Fibroblast of upper back skin (primary cell): ENCODE results near the gene SFTPA2.
"Not testable (repeated sequence)": the region's sequence is repeated elsewhere in the genome, so short reads cannot be mapped to it uniquely, and the experiment has no call there.

Experiments used
- DNase-seq: peaks from one replicate; pipeline ENCODE4 v3.0.0-alpha.2; 2013

The SFTPA2 gene

DNA sequence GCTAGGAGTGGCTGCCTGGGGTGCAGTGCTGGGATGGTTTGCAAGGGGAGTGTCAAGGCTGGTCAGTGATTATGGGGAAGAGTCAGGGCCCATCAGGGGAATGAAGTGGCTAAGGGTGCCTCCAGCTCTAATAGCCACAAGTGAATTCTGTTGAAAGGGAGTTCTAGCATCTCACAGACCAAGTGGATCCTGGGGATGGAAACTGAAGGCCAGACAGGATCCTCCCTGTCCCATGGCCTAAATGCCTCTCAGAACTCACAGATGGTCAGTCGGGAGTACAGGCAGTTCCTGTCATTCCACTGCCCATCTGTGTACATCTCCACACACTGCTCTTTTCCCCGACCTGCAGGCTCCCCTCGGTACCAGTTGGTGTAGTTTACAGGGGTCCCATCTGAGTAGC is 3.2 kb downstream of the SFTPA2 start:
- not testable (repeated sequence) for DNase-seq

DNA sequence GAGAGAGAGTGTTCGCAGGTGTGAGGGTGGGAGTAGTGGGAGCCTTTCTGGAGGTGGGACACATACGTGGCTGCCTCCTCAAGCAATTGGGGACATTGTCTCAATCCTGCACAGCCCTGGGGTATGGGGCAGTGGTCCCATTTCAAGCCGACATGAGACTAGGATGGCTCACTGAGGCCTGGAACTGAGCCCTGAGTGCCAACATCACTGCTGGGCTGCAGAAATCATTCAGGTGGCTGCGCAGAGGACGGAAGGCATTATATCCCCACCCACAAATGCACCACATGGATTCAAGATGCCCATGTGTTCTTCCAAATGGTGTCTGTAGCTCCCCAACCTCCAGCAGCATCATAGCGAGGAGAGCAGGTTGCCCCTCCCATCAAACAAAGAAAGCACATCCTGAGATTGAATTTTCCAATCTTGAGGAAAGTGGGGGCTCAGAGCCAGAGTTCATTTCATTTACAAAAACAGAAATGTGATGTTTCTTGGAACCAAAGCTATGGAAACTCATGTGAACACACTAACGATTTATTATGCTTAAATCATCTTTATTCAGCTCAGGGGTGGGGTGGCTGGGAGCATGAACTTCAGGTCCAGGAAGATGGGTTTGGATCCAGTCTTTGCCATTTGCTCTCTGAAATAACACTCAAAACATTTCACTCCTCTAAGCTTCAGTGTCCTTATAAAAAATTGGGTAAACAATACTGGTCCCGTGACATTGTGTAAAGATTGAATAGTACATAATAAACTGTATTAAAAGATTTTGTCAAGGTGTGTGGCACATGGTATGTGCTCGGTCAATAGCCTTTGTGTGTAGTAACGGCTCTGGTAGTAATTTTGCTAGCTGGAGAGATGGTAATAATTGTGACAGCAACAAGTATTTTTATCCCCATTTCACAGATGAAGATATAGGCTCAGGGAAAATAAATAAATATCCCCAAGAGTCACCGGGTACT is 4.6 kb downstream of the SFTPA2 start:
- DNase-seq, result no peak

DNA sequence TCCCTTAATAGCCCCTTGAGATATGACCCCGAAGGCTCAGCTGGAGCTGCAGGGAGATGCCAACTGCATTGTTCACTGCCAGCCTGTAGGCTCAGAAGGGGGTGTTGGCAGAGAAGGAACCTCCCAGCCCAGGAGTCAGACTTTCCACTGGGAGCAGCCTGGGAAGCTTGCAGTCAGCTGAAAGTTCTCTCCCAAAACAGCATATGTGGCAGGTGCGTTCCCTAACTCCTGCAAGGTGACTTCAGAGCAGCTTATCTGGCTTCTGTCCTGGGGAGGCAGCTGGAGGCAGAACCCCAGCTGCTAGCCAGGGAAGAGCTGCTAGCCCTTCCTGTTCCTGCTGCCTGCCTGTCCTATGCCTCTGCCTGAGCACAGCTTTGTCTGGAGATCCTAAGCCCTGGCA is 8.1 kb downstream of the SFTPA2 start:
- DNase-seq, result no peak

DNA sequence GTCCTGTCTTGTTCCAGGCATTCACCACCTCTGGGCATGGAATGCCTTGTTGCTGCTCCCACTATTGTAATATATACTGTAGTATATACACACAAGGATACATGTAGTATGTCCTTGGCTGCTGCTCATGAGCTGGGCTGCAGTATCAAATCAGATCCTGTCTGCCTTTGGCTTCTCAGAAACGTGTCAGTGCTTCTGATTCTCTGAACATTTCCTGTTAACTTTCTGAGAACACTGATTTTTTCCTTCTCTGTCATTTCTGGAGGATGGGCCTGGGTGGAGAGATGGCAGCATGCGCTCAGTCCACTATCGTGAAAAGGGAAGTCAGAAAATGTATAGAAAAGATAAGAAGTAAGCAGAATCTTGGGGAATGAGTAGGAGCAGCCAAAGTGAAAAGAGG is 12.2 kb downstream of the SFTPA2 start:
- DNase-seq, result no peak

DNA sequence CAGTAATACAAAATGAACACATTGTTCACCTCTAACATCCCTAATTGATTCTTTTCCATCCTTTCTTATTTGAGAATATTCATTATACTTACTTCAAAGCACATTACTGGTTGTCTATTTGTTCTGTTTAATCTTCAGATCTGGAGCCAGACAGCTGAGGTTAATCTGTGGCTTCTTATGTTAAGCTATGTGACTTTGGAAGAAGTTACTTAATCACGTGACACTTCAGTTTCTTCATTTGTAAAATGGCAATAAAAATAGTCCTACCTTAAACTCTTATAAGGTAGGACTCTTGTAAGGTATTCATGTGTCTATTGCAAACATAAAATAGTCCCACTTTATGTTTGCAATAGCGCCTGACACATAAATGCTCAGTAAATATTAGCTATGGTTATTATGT is 13.1 kb downstream of the SFTPA2 start:
- DNase-seq, result not testable (repeated sequence)

DNA sequence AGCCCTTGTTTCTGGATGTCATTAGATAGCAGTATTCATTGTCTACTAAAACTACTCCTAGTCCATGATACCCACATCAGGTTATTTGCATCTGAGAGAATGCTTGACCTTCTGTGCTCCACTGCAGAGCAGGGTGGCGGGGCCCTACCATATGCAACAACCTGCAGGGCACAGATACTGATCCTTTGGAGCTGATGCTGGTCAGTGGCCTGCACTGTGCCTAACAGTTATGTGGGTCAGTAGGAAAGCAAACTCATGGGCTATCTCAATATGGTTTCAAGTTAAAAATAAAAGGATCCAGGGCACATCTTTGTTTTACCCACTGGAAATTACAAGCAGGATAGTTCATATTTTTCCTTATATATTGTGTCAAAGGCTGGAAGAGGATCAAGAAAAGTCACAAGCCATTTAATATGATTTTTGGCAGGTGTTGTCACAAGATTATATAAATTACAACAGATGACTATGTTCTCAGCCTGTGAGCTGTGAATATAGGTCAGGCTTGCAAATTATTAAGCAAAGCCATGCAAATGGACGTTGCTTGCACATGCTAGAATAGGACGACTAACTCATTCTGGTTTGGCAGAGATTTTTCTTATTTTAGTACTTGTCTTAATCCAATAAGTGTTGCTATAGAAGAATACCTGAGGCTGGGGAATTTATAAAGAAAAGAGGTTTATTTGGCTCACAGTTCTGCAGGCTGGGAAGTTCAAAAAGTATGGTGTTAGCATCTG is 15.1 kb downstream of the SFTPA2 start:
- DNase-seq, result not testable (repeated sequence)

DNA sequence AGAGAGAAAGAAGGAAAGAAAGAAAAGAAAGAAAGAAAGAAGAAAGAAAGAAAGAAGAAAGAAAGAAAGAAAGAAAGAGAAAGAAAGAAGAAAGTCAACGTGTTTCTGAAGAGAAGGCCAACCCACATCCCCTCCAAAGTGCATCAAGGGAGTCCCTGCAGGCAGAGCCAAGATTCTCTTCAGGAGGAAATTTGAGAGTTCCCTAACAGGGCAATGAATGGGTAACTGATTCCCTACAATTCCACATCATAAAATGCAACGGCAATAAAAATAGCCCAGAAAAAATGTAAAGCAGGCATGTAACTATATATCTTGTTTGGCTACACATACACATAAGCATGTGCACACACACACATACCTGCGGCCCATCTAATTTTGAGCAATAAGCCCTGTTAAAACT is 15.8 kb downstream of the SFTPA2 start:
- not testable (repeated sequence) for DNase-seq

DNA sequence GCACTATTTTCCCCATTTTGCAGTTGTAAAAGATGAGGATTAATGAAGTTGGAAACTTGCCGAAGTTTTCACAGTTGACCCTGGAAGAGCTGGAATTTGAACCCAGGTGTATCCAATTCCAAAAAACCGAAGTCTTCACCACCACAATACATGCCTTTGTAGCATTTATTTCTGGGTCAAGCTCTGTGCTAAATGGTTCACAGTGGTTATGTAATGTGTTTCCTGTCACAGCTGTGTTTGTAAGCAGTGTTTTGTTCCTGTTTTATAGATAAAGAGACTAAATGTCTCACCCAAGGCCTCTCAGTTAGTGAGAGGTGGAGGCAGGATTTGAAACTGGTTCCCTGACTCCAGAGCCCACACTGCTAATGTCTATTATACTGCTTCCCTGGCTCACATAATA is 17.6 kb downstream of the SFTPA2 start:
- no peak for DNase-seq

DNA sequence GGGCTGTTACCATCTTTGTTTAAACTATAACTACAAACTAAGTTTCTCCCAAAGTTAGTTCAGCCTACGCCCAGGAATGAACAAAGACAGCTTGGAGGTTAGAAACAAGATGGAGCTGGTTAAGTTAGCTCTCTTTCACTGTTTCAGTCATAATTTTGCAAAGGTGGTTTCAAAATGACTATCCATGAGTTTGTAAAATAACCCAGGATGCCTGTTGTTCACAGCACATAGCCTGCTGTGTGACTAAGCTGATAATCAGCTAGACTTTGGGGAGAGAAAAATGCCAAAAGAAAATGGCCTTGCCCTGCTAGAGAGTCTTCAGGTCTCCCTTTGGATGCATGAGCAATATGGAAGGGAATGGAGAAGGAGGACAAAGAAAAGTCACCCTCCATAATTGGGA is 19.3 kb downstream of the SFTPA2 start:
- peak; percentile 19 for DNase-seq

DNA sequence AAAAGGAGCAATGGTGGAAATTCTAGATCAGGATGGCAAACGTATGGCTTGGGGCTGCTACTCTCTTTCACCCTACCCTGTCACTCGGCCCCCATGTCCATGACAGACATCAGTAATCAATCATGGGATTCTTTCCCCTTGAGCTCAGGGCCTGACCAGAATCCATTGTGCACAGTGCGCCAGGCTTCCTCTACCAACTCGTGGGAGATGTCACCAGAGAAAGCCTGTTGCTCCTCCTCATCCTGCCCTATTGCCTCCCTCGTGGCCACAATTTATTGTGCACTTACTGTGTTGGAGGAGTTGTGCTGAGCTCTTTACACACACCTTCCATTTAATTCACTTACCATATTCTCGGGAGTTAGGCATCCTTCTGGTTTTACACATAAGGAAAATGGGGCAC is 21.9 kb downstream of the SFTPA2 start:
- not testable (repeated sequence) for DNase-seq

DNA sequence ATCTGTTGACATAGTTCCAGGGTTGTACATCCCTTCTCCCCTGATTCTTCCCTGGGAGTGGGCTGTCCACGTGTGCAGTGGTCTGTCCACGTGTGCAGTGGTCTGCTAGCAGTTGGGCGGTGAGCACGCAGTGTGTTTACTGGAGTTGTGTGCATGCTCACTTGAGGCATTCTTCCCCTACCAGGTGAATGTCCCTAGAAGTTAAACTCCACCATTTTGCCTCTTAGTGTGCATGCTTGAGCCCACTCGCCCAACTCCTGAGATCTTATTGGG is 26.4 kb downstream of the SFTPA2 start:
- DNase-seq, result not testable (repeated sequence)

DNA sequence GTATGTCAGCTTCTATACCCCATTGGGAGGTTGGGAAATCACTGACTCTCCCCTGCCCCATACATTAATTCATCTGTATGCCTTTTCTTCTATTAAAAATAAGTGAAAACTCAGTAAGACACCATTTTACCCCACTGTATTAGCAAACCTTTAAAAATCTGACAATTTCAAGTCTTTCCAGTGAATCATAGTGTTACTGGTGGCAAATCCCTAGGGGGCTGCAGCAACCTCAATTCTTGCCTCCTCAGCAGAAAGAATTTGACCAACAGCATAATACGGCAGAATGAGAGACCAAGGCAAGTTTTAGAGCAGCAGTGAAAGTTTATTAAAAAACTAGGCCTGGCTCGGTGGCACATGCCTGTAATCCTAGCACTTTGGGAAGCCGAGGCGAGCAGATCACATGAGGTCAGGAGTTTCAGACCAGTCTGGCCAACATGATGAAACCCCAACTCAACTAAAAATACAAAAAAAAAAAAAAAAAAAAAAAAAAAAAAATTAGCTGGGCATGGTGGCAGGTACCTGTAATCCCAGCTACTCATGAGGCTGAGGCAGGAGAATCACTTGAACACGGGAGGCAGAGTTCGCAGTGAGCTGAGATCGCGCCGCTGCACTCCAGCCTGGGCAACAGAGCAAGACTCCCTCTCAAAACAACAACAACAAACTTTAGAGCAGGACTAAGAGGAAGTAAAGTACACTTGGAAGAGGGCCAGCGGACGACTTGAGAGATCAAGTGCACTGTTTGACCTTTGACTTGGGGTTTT is 26.9 kb downstream of the SFTPA2 start:
- peak; percentile 58 for DNase-seq

DNA sequence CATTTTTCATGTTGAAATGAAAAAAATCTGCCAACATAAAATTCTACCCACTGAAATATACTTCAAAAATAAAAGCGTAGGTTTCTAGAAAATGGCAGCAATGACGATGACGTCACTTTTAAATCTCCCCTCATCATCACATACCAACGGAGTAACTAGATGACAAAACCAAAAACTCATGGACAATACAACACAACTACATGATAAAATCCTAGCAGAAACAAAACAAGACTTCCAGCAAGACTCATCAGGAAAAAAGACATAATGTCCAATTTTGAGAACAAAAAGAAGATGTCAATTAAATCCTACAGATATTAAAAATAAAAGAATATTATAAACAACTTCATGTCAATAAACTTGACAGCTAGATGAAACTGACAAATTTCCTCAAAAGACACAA is 31.9 kb downstream of the SFTPA2 start:
- not testable (repeated sequence) for DNase-seq

DNA sequence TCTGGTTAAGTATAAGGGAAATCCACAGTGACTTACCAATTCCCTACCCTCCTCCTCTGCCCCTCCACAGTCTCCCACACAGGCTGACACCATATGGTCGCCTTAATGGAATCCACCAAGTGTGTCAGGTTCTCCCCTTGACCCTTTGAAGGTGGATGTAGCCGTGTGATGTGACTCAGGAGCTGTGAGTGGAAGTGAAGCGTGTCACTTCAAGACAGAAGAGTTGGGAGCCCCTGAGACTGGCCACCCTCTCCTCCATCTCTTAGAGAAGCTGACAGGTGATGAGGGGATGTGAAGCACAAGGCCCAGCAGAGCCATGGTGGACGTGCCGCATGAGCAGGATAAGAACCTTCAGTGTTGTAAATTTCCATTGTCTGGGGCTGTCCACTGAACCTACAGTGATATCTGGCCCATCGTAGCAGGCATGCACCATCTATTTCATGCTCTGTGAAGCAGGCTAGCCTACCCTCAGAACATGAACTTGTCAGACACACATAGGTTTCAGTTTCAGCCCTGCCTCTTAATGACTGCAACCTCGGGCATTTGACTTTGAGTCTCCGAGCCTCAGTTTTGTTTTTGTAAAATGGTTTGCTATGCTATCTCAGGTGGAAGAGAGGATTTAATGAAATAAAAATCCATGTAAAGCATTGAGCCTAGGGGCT is 35.0 kb downstream of the SFTPA2 start:
- DNase-seq, result not testable (repeated sequence)

DNA sequence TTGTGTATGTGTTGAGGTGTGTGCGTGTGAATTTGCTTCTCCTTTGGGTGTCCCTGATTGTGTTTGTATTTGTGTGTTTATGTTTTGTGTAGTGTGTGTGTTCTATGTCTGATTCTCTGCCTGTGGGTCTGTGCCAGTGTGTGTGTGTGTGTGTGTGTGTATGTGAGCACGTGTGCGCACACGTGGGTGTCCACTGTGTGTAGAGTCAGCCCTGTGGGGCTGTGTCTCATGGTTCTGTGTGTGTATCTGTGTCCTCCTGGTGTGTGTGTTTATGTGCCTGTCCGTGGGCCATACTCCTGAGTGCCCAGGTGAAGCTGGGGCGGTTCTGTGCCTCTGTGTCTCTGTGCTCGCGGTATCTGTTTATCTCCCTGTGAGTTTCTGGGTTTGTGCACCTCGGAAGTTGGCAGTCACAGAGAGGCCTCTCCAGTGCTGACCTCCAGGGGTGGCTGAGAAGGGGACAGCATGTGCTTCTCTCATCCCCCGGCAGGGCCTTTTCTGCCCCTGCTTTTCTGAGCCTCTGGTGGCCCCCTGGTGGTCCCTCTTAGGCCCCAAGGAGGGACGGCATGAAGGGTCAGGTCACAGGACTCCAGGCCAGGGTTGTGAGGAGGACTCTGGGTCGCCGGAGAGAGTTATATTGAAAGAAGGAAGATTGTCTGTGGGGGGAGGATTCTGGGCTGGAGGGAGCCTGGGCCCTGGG is 36.9 kb downstream of the SFTPA2 start:
- DNase-seq, result not testable (repeated sequence)

DNA sequence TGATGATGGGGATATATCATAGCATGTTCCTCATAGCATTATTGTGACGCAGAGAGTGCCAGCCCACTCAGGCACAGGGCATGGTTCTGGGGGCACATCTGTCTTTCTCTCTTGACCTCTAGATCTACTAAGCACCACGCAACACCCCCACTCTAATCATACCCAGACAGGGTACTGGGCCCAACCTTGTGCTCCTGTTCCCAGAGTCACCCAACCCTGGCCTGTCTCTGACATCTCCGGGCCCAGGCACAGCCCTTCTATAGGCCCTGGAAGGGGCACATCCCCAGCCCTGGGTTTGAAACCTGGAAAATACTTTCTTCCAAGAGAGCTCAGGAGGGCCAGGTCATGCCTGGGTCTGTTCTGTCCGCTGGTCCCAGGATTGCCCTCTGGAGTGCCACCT is 37.7 kb downstream of the SFTPA2 start:
- DNase-seq, result not testable (repeated sequence)

DNA sequence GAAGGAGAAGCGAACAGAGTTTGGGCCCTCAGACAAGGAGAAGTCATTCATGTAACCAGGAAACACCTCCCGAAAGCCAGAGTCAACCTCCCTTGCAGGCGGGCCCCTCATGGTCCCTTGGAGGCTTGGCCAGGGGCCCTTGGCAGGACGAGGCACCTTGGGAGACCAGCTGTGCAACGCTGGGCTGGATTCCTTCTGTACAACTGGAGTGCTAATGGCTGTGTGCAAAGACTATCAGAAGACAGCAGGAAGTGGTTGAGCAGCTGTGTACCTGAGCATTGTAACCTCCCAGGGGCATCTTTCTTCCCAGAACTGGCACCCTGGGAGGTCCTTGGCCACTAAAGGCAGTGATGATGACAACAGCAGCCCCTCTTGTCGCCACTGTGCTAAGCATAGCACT is 38.5 kb downstream of the SFTPA2 start:
- not testable (repeated sequence) for DNase-seq

DNA sequence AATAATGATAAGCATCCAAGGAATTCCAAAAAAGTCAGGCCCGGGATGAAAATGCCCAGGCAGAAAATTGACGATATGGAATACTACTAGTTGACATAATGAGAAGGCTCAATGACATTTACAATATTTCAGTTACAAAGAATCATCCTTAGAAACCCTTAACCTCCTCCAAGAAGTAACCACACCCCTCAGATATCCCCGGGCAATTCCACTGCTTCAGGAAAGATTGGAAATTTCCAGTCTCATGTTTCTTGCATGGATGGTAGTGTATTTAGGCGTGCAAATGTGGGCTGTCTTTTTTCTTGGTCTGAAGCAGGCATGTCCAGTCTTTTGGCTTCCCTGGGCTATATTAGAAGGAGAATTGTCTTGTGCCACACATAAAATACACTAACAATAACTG is 42.6 kb downstream of the SFTPA2 start:
- DNase-seq, result not testable (repeated sequence)

DNA sequence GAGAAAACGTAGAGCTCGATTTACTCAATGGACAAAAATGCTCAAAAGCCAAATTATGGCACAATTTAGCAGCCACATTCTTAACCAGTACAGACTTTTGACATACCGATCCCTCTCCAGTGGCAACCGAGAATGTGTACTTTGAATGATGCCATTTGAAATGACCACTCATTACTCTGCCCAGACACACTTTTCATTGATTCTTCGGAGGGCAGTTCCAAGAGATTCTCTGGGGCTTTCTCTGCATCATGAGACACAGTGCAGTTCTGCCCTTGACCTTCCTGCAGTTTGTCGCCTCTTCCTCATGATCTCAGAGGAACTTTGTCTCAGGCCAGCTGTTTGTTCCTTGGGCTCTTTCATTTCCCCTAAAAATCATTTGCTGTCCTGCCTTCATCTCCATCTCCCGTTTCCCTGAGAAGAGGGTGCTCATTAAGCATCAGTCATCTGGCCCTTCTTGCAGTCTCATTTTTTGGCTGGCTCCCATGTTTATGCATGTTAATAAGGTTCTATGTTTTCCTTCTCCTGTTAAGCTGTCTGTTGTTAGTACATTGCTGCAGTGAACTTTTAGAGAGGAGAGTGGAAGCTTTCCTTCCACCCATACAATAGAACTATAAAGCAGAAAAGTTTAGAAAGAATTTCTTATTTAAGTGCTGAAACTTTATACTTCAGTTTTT is 43.5 kb downstream of the SFTPA2 start:
- DNase-seq, result not testable (repeated sequence)

DNA sequence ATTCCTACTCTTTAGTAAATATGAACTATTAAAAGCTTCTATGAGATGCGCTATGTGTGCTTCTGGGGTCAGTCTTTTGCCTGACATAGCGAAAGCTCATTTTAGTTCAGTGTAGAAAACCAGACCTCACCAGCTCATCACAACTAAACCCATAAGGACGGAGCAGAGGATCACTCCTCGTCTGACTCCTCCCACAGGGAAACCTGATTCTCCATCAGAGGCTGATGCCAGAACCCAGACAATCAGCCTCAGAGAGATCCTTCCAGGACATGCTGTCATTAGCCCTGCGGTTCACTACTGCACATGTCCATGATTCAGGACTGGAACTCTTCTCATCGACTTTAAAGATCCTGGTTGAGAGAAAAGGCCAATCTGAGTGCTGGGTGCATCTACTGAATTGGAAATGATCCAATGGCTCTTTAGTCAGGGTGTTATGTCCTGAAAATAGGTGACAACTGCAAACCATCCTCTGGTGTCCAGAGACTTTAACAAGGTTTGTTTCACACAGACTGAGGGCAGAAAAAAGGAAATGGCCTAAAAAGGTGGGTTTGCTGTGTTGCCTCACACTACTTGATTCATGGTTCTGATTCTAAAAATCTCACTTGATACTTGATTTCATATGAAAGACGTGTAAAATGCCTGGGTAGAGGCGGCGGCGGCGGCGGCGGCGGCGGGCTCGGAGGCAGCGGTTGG is 48.2 kb downstream of the SFTPA2 start, which contains the start of gene EIF5AL1:
TSS of gene EIF5AL1 (plus strand) at position 643 of the 693 bp plus-strand sequence. CDS start 117 bp downstream, outside the sequence.
- DNase-seq, result peak; percentile 48
